Measurements from ENCODE around the gene MROH7.
"Not testable (repeated sequence)": the region's sequence is repeated elsewhere in the genome, so short reads cannot be mapped to it uniquely, and the experiment has no call there.

The MROH7 gene

GRCh38 chr1:54615531-54616279, 25.9 kb upstream of the MROH7 start:
- TF ChIP-seq CTCF (IDR thresholded peaks at IDR 0.05; ENCODE audit: control insufficient read depth, insufficient read depth, low read depth, low read length, missing control alignments), result no peak
- DNase-seq (ENCODE audit: low read depth), result no peak
- H3K4me3 ChIP-seq (ENCODE audit: control insufficient read depth, low read depth, low read length), result no peak overlapping the region

- H3K4me3 ChIP-seq (ENCODE audit: control insufficient read depth, low read depth, low read length), result no peak overlapping the region
- TF ChIP-seq CTCF (IDR thresholded peaks at IDR 0.05; ENCODE audit: control insufficient read depth, insufficient read depth, low read depth, low read length, missing control alignments), result no peak
- no peak for DNase-seq (ENCODE audit: low read depth)
These were observed 21.8 kb upstream of the MROH7 start for GRCh38 chr1:54619749-54620148.

GRCh38 chr1:54623216-54624007, 18.2 kb upstream of the MROH7 start, which contains the start of gene FAM151A:
Gene FAM151A, minus strand, starts transcription at chr1:54623525. Its CDS starts 130 bp downstream, at chr1:54623395.
- no peak for TF ChIP-seq CTCF (IDR thresholded peaks at IDR 0.05; ENCODE audit: control insufficient read depth, insufficient read depth, low read depth, low read length, missing control alignments)
- H3K4me3 ChIP-seq (ENCODE audit: control insufficient read depth, low read depth, low read length), result no peak within 1 kb of the TSS
- no peak for DNase-seq (ENCODE audit: low read depth)

- DNase-seq (ENCODE audit: low read depth), result no peak
- no peak for TF ChIP-seq CTCF (IDR thresholded peaks at IDR 0.05; ENCODE audit: control insufficient read depth, insufficient read depth, low read depth, low read length, missing control alignments)
- H3K4me3 ChIP-seq (ENCODE audit: control insufficient read depth, low read depth, low read length), result no peak overlapping the region
These were observed 16.8 kb upstream of the MROH7 start for GRCh38 chr1:54624466-54625464.

GRCh38 chr1:54627196-54627595, 14.4 kb upstream of the MROH7 start:
- no peak for DNase-seq (ENCODE audit: low read depth)
- H3K4me3 ChIP-seq (ENCODE audit: control insufficient read depth, low read depth, low read length), result no peak overlapping the region
- TF ChIP-seq CTCF (IDR thresholded peaks at IDR 0.05; ENCODE audit: control insufficient read depth, insufficient read depth, low read depth, low read length, missing control alignments), result no peak

GRCh38 chr1:54635804-54636203, 5.8 kb upstream of the MROH7 start:
- DNase-seq (ENCODE audit: low read depth); H3K4me3 ChIP-seq (ENCODE audit: control insufficient read depth, low read depth, low read length): not testable (repeated sequence)

GRCh38 chr1:54636461-54637446, 4.8 kb upstream of the MROH7 start:
- not testable (repeated sequence) for H3K4me3 ChIP-seq (ENCODE audit: control insufficient read depth, low read depth, low read length); DNase-seq (ENCODE audit: low read depth)

Data from AG09309 (cell line).